A549 (cell line): Measurements from ENCODE around the gene SRMS. TPM values are rescaled to one million over a fixed set of nuclear protein-coding genes. Genes with fewer than 3 reads are reported as not detected.

Experiments
- ATAC-seq, 2 experiments: fragments of 200-7000 bp in 1 of 2; fragments of >200 bp in 1 of 2; cut with Nextera tagmentation in 1 of 2; cut with Tn5 transposase in 1 of 2; 3 replicates each; pipeline versions ENCODE4 v1.8.0 to v1.9.1; 2018 to 2020; ENCODE audit warnings: mild to moderate bottlenecking in 1 of 2, moderate library complexity in 1 of 2
- CTCF ChIA-PET: fragments of 300-600 bp; sonication (Branson Sonifier 250); formaldehyde crosslinking; extraction: SDS; loops from one replicate; lab custom pipeline; 2021; ENCODE audit warnings: antibody characterized with exemption, inconsistent platforms; lab: Yijun Ruan, JAX
- POLR2A ChIA-PET: fragments of 350-600 bp; formaldehyde crosslinking; extraction: SDS; loops from one replicate; lab custom pipeline; 2021; ENCODE audit warnings: antibody characterized with exemption, inconsistent platforms; lab: Yijun Ruan, JAX
- DNase-seq, 2 experiments: peaks; one replicate each; pipeline versions ENCODE4 v3.0.0 to v3.0.0-alpha.2; 2011 to 2016; ENCODE audit warnings: low read depth in 1 of 2, low spot score in 1 of 2
- FAIRE-seq: peaks from 2 replicates; lab custom pipeline; 2011; peaks lifted over from hg19 to GRCh38; lab: Jason Lieb, UNC
- H3K27ac ChIP-seq, 2 experiments: fragments of >200 bp; sonication (Bioruptor Twin); formaldehyde crosslinking; 3 replicates each; pipeline ENCODE4 v1.5.1; 2016 to 2017
- H3K4me1 ChIP-seq: fragments of >200 bp; sonication (Bioruptor Twin); formaldehyde crosslinking; 3 replicates; pipeline ENCODE4 v1.6.1; 2016
- H3K4me2 ChIP-seq: fragments of >200 bp; sonication (Bioruptor Twin); formaldehyde crosslinking; 3 replicates; pipeline ENCODE4 v1.6.1; 2016
- H3K4me3 ChIP-seq: fragments of >200 bp; sonication (Bioruptor Twin); formaldehyde crosslinking; 3 replicates; pipeline ENCODE4 v1.5.1; 2016
- H3K9me3 ChIP-seq: fragments of >200 bp; sonication (Bioruptor Twin); formaldehyde crosslinking; 3 replicates; pipeline ENCODE4 v1.6.1; 2016
- CBX2 ChIP-seq: fragments of 200-600 bp; sonication (generic); IDR thresholded peaks from 2 replicates; pipeline ENCODE4 v1.6.1; 2016; ENCODE audit warnings: low read depth, mild to moderate bottlenecking, borderline replicate concordance
- CEBPB ChIP-seq, 2 experiments: fragments of >200 bp in 1 of 2; sonication (Bioruptor Twin) in 1 of 2; formaldehyde crosslinking in 1 of 2; IDR thresholded peaks; 2 replicates each; pipeline ENCODE4 v1.6.1; 2012 to 2016
- HEYL ChIP-seq: fragments of 250-450 bp; sonication (Bioruptor Pico); IDR thresholded peaks from 2 replicates; pipeline ENCODE4 v1.8.0; 2021; ENCODE audit warnings: mild to moderate bottlenecking, moderate library complexity
- HOXB13 ChIP-seq: fragments of 250-450 bp; sonication (Bioruptor Pico); IDR thresholded peaks from 2 replicates; pipeline ENCODE4 v1.5.0; 2020; ENCODE audit warnings: low read depth, mild to moderate bottlenecking, moderate library complexity
- HOXB5 ChIP-seq: fragments of 250-450 bp; sonication (Bioruptor Pico); IDR thresholded peaks from 2 replicates; pipeline ENCODE4 v1.5.0; 2020; ENCODE audit warnings: mild to moderate bottlenecking, moderate library complexity
- KDM1A ChIP-seq: fragments of 200-600 bp; sonication (generic); IDR thresholded peaks from 2 replicates; pipeline ENCODE4 v1.6.1; 2016; ENCODE audit warnings: low read depth, mild to moderate bottlenecking
- MAZ ChIP-seq: fragments of 150-350 bp; IDR thresholded peaks from 2 replicates; pipeline ENCODE4 v1.6.1; 2014; ENCODE audit warnings: antibody characterized with exemption, low read depth, low read length, borderline replicate concordance
- MYC ChIP-seq: IDR thresholded peaks from 2 replicates; pipeline ENCODE4 v1.6.1; 2012; ENCODE audit warnings: mild to moderate bottlenecking, inconsistent platforms, low read length, improper control_type of control experiment, borderline replicate concordance
- NPAS2 ChIP-seq: fragments of 250-450 bp; sonication (Bioruptor Pico); IDR thresholded peaks from 2 replicates; pipeline ENCODE4 v1.8.0; 2022; ENCODE audit warnings: mild to moderate bottlenecking, moderate library complexity, borderline replicate concordance
- NR3C1 ChIP-seq: fragments of >200 bp; sonication (Bioruptor Twin); formaldehyde crosslinking; IDR thresholded peaks from 3 replicates; pipeline ENCODE4 v1.6.1; 2017
- PHF8 ChIP-seq: fragments of 200-600 bp; sonication (generic); IDR thresholded peaks from 2 replicates; pipeline ENCODE4 v1.6.1; 2016; ENCODE audit warnings: low read depth, mild to moderate bottlenecking, antibody characterized with exemption, moderate library complexity, borderline replicate concordance
- RARB ChIP-seq: fragments of 250-450 bp; sonication (Bioruptor Pico); IDR thresholded peaks from 2 replicates; pipeline ENCODE4 v1.8.0; 2021; ENCODE audit warnings: mild to moderate bottlenecking, moderate library complexity
- RFX5 ChIP-seq: fragments of 450-650 bp; IDR thresholded peaks from 2 replicates; pipeline ENCODE4 v1.7.1; 2014; ENCODE audit warnings: antibody characterized with exemption, mild to moderate bottlenecking, moderate library complexity
- TP53 ChIP-seq: fragments of 250-450 bp; sonication (Bioruptor Pico); IDR thresholded peaks from 2 replicates; pipeline ENCODE4 v1.5.0; 2021; ENCODE audit warnings: mild to moderate bottlenecking, moderate library complexity
- ZC3H11A ChIP-seq: fragments of 450-650 bp; IDR thresholded peaks from 2 replicates; pipeline ENCODE4 v1.6.1; 2014; ENCODE audit warnings: antibody characterized with exemption, mild to moderate bottlenecking
- ZFP36 ChIP-seq: fragments of 450-650 bp; IDR thresholded peaks from 2 replicates; pipeline ENCODE4 v1.6.1; 2014; ENCODE audit warnings: borderline replicate concordance; ENCODE audit not compliant: partially characterized antibody
- ZNF302 ChIP-seq: fragments of 250-450 bp; sonication (Bioruptor Pico); IDR thresholded peaks from 2 replicates; pipeline ENCODE4 v1.9.0; 2021; ENCODE audit warnings: inconsistent platforms, mild to moderate bottlenecking, moderate library complexity
- ZSCAN20 ChIP-seq: fragments of 250-450 bp; sonication (Bioruptor Pico); IDR thresholded peaks from 2 replicates; pipeline ENCODE4 v1.8.0; 2022; ENCODE audit warnings: mild to moderate bottlenecking, moderate library complexity
- WGBS: methylation state at CpG from one replicate; pipeline ENCODE4 v1.1.6; 2017; ENCODE audit errors: missing lambda C conversion rate; 5-methylcytosine and 5-hydroxymethylcytosine counted together
- polyA plus RNA-seq, 4 experiments: library from polyadenylated mRNA; depleted of rRNA in 3 of 4; stranded (reverse); fragments of >200 nt; fragmentation: RNase III in 1 of 4; extraction: RNeasy Plus Mini Kit Qiagen cat#74134 plus additional on column Dnase treatment in 1 of 4; gene quantifications; 2 replicates in 3 of 4; 3 replicates in 1 of 4; pipeline ENCODE4 v1.2.3, GENCODE V29; 2011 to 2017
- TF ChIP-seq, protein P1 (sequence below): fragments of 250-450 bp; sonication (Bioruptor Pico); IDR thresholded peaks from 2 replicates; pipeline ENCODE4 v1.5.0; 2021; ENCODE audit warnings: mild to moderate bottlenecking, moderate library complexity, borderline replicate concordance
- TF ChIP-seq, protein P2 (sequence below): fragments of 250-450 bp; sonication (Bioruptor Pico); IDR thresholded peaks from 2 replicates; pipeline ENCODE4 v1.5.0; 2020; ENCODE audit warnings: low read depth, mild to moderate bottlenecking, moderate library complexity
- TF ChIP-seq, protein P3 (sequence below): fragments of >200 bp; sonication (Bioruptor Twin); formaldehyde crosslinking; IDR thresholded peaks from 3 replicates; pipeline ENCODE4 v1.6.1; 2016
- TF ChIP-seq, protein P4 (sequence below): fragments of >200 bp; sonication (Bioruptor Twin); formaldehyde crosslinking; IDR thresholded peaks from 2 replicates; pipeline ENCODE4 v1.6.1; 2016
- TF ChIP-seq, protein P5 (sequence below): IDR thresholded peaks from 2 replicates; pipeline ENCODE4 v1.6.1; 2012; ENCODE audit warnings: low read depth, borderline replicate concordance

Gene SRMS
- polyA plus RNA-seq, 2 of the 4 experiments (the other 2 are of a cell fraction): not detected

DNA sequence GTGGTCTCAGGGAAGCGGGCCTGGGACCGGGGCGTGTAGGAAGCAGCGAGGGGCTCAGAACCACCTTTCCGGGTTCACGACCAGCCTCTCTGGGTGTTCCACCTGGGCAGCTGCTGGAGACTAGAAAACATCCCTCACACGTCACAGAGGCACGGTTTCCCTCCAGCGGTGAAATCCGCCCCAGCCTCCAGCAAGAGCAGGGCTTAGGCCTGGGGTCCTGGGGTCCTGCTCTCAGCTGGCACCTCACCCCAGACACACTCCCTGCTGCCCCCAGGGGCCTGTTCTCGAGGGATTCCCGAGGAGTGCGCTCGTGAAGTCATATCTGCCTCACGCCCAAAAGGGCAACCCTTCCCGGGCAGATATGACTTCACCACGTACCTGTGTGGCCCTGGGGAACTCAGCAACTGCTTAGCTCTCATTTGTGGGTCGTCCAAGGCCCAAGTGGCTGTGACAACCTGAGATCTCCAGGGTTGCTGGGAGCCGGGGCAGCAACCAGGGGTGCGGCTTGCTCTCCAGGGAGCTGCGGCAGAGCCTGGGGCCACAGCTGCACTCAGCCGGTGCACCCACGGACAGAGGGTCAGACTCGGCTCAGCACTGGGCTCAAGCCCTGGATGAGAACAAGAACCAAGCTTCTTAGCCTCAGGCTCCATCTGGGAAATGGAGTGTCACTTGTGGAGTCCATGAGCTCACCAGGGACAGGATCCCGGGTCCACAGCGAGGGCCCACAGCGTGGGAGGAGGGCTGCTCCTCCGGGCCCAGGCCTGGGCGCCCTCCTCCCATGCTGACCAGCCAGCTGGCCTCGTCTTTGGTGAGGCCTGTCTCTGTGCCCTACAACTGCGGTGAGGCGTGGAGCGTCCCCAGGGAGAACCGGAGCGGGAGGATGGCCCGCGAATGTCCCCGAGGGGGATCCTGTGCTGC, 7.1 kb upstream of the SRMS start:
- CTCF ChIA-PET: interaction anchor here (1.0 to 9.1 kb wide), 3 partner anchors 9 to 27 kb away, joined by 3 to 93 read pairs (median 4); partner anchors contain the start of gene PTK6
- FAIRE-seq (no peak), ATAC-seq (peak in 1 of 2 experiments; percentile 6; a peak in 3 of 6 replicates), DNase-seq (no peak)
- peaks cover 4% of the 10 kb centered on the region; the same call in 1 of the 3 replicates for H3K4me1 ChIP-seq
- POLR2A ChIA-PET: no interaction called here
- peak overlapping the region in 1 of 2 experiments; percentile 83; a peak in 1 of 6 replicates for H3K27ac ChIP-seq
- peak overlapping the region; percentile 71 for H3K4me3 ChIP-seq
- no peak for TF ChIP-seq MAZ
- no peak for TF ChIP-seq ZC3H11A
- TF ChIP-seq, protein P1, sequence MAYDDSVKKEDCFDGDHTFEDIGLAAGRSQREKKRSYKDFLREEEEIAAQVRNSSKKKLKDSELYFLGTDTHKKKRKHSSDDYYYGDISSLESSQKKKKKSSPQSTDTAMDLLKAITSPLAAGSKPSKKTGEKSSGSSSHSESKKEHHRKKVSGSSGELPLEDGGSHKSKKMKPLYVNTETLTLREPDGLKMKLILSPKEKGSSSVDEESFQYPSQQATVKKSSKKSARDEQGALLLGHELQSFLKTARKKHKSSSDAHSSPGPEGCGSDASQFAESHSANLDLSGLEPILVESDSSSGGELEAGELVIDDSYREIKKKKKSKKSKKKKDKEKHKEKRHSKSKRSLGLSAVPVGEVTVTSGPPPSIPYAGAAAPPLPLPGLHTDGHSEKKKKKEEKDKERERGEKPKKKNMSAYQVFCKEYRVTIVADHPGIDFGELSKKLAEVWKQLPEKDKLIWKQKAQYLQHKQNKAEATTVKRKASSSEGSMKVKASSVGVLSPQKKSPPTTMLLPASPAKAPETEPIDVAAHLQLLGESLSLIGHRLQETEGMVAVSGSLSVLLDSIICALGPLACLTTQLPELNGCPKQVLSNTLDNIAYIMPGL: no peak
- TF ChIP-seq, protein P2, sequence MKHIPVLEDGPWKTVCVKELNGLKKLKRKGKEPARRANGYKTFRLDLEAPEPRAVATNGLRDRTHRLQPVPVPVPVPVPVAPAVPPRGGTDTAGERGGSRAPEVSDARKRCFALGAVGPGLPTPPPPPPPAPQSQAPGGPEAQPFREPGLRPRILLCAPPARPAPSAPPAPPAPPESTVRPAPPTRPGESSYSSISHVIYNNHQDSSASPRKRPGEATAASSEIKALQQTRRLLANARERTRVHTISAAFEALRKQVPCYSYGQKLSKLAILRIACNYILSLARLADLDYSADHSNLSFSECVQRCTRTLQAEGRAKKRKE (CRISPR knock-in tag): no peak
- no peak for TF ChIP-seq RARB (CRISPR knock-in tag)
- TF ChIP-seq CBX2: no peak
- no peak for TF ChIP-seq ZNF302 (CRISPR knock-in tag)
- no peak for TF ChIP-seq ZFP36
- no peak for TF ChIP-seq NPAS2 (CRISPR knock-in tag)
- no peak for TF ChIP-seq PHF8
- no peak for TF ChIP-seq TP53 (CRISPR knock-in tag)
- TF ChIP-seq RFX5: no peak
- TF ChIP-seq KDM1A: no peak
- TF ChIP-seq MYC: no peak
- H3K4me2 ChIP-seq: peak overlapping the region; percentile 100
- no peaks in the 10 kb centered on the region for H3K9me3 ChIP-seq
- WGBS: 84% methylated on average over 32 of the region's 38 CpGs

DNA sequence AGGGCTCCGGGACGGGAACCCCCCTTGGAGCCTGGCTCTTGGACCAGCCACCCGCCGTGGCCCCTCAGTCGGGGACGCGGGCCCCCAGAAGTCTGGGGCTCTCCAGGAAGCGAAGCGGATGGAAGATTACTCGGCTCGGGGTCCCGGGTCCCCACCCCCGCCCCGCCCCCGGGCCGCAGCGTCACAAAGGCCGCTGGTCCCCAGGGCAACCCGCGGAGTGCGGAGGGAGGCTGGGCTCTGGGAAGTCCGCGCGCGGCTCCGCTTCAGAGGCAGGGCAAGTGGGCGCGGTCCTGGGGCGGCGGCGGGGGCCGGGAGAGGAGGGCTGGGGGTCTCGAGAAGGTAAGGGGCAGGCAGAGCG, 6.4 kb upstream of the SRMS start, which contains the start of gene FNDC11:
Gene FNDC11, plus strand, starts transcription at position 227 of the 358 bp plus-strand sequence. CDS start 1,505 bp downstream, outside the sequence.
- H3K27ac ChIP-seq: peak within 1 kb of the TSS; percentile 73 to 83
- H3K4me1 ChIP-seq: peaks cover 4% of the 10 kb centered on the region; the same call in 1 of the 3 replicates
- no peaks in the 10 kb centered on the region for H3K9me3 ChIP-seq
- peak within 1 kb of the TSS; percentile 71 for H3K4me3 ChIP-seq
- CTCF ChIA-PET: interaction anchor here (1.4 to 9.1 kb wide), 2 partner anchors 15 to 28 kb away, joined by 3 to 93 read pairs; partner anchors contain the start of gene PTK6
- ATAC-seq: no peak
- 0% methylated on average over 7 of the region's 34 CpGs for WGBS
- no peak for FAIRE-seq
- DNase-seq: no peak
- TF ChIP-seq, protein P3, sequence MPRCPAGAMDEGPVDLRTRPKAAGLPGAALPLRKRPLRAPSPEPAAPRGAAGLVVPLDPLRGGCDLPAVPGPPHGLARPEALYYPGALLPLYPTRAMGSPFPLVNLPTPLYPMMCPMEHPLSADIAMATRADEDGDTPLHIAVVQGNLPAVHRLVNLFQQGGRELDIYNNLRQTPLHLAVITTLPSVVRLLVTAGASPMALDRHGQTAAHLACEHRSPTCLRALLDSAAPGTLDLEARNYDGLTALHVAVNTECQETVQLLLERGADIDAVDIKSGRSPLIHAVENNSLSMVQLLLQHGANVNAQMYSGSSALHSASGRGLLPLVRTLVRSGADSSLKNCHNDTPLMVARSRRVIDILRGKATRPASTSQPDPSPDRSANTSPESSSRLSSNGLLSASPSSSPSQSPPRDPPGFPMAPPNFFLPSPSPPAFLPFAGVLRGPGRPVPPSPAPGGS: no peak
- TF ChIP-seq, protein P4, sequence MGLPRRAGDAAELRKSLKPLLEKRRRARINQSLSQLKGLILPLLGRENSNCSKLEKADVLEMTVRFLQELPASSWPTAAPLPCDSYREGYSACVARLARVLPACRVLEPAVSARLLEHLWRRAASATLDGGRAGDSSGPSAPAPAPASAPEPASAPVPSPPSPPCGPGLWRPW: no peak
- TF ChIP-seq HEYL (CRISPR knock-in tag) (no peak), NR3C1 (no peak), RARB (CRISPR knock-in tag) (no peak), HOXB5 (CRISPR knock-in tag) (no peak), CEBPB (IDR thresholded peaks at IDR 0.05) (no peak), HOXB13 (CRISPR knock-in tag) (no peak), ZSCAN20 (CRISPR knock-in tag) (no peak)
- TF ChIP-seq, protein P5, sequence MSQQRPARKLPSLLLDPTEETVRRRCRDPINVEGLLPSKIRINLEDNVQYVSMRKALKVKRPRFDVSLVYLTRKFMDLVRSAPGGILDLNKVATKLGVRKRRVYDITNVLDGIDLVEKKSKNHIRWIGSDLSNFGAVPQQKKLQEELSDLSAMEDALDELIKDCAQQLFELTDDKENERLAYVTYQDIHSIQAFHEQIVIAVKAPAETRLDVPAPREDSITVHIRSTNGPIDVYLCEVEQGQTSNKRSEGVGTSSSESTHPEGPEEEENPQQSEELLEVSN: no peak
- H3K4me2 ChIP-seq: peak within 1 kb of the TSS; percentile 100
- POLR2A ChIA-PET: no interaction called here
